ENCODE results near the gene MEGF11. TPM values are rescaled to one million over a fixed set of nuclear protein-coding genes. Genes with fewer than 3 reads are reported as not detected.

Gene MEGF11
- polyA plus RNA-seq, 1 of the 3 experiments (the other 2 are of a cell fraction), result not detected

DNA sequence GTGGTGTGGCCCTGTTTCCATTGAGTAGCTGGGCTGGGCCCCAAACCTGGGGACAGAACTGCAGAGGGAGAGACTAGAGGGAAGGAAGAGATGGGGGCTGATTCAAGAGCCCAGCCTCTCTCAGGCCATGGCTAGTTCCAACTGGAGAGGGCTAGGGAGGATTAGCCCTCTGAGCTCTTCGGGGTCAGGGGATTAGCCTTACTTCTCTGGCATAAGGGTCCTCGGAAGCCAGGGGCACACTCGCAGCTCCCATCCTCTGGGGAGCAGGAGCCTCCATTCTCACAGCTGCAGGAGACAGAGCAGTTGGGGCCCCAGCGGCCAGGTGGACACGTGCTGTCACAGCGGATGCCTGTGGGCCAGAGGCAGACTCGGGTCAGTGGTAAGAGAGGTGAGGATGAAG, 330.9 kb downstream of the MEGF11 start:
- no peak overlapping the region for H2AFZ ChIP-seq (ENCODE audit: low read depth)
- H3K4me2 ChIP-seq, result no peak overlapping the region
- POLR2A ChIA-PET, result no interaction called here
- H4K20me1 ChIP-seq (ENCODE audit: insufficient read depth), result no peaks in the 10 kb centered on the region
- H3K4me1 ChIP-seq (ENCODE audit: control insufficient read depth in 1 of 2, insufficient read depth in 2 of 2, low read depth in 1 of 2, low read length in 1 of 2), result peaks cover 0 to 18% of the 10 kb centered on the region in 2 experiments; a peak in 1 of 4 replicates
- no peak overlapping the region for H3K27ac ChIP-seq (ENCODE audit: low read depth in 2 of 2, low read length in 1 of 2)
- TF ChIP-seq RXRA (IDR thresholded peaks at IDR 0.05; ENCODE audit: borderline replicate concordance, low read depth) (no peak), SIN3A (IDR thresholded peaks at IDR 0.05; ENCODE audit: borderline replicate concordance, low read depth, low read length) (no peak)
- H3K9me2 ChIP-seq, result no peaks in the 10 kb centered on the region
- no peaks in the 10 kb centered on the region for H3K9me3 ChIP-seq
- no peaks in the 10 kb centered on the region for H3K27me3 ChIP-seq (ENCODE audit: insufficient read depth)
- H3K36me3 ChIP-seq (replicated peaks in 1 of 2; ENCODE audit: control insufficient read depth in 1 of 2, insufficient read depth in 2 of 2, low read length in 1 of 2), result peaks cover 0 to 6% of the 10 kb centered on the region in 2 experiments
- no peaks in the 10 kb centered on the region for H3F3A ChIP-seq (replicated peaks; ENCODE audit: insufficient read depth)
- no peak for DNase-seq
- CTCF ChIA-PET, result no interaction called here
- WGBS (ENCODE audit: low lambda C conversion rate), result 93% methylated on average over 7 of the region's 7 CpGs
- H3K9ac ChIP-seq, result no peak overlapping the region
- no peaks in the 10 kb centered on the region for H3K79me2 ChIP-seq (ENCODE audit: insufficient read depth)
- H3K4me3 ChIP-seq (ENCODE audit: low read depth in 2 of 2, low read length in 1 of 2), result no peak overlapping the region

DNA sequence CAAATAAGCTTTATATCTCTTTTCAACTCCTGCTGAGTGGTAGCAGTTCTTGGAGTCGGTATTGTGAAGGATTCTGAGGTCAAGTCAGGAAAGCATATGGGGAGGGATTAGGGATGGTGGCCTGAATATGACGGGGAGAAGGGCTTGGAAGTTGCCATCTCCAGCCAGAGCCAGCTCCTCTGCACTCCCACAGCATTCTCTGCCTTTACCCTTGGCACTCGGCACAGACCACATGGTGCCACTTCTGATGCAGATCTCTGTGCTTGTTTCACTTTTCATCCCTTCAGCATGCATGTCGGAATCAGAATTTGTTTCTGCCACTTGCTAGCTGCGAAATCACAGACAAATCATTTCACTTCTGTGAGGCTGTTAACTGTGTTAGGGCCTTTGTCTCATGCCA, 331.8 kb downstream of the MEGF11 start:
- no peak overlapping the region for H3K4me2 ChIP-seq
- H3K4me3 ChIP-seq (ENCODE audit: low read depth in 2 of 2, low read length in 1 of 2), result no peak overlapping the region
- H3K9me3 ChIP-seq, result no peaks in the 10 kb centered on the region
- ChIA-PET POLR2A (no interaction called here), CTCF (interaction anchor here (0.6 to 1.7 kb wide), 4 partner anchors 21 to 366 kb away, joined by 3 to 8 read pairs (median 3); no protein-coding TSS in a partner anchor)
- TF ChIP-seq, protein P1, sequence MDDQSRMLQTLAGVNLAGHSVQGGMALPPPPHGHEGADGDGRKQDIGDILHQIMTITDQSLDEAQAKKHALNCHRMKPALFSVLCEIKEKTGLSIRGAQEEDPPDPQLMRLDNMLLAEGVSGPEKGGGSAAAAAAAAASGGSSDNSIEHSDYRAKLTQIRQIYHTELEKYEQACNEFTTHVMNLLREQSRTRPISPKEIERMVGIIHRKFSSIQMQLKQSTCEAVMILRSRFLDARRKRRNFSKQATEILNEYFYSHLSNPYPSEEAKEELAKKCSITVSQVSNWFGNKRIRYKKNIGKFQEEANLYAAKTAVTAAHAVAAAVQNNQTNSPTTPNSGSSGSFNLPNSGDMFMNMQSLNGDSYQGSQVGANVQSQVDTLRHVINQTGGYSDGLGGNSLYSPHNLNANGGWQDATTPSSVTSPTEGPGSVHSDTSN (IDR thresholded peaks at IDR 0.05), result no peak
- no peak for TF ChIP-seq NRF1 (IDR thresholded peaks at IDR 0.05; ENCODE audit: low read depth, low read length)
- no peak overlapping the region for H3K27ac ChIP-seq (ENCODE audit: low read depth in 2 of 2, low read length in 1 of 2)
- H2AFZ ChIP-seq (ENCODE audit: low read depth), result no peak overlapping the region
- H3K79me2 ChIP-seq (ENCODE audit: insufficient read depth), result no peaks in the 10 kb centered on the region
- no peaks in the 10 kb centered on the region for H3K27me3 ChIP-seq (ENCODE audit: insufficient read depth)
- H3K4me1 ChIP-seq (ENCODE audit: control insufficient read depth in 1 of 2, insufficient read depth in 2 of 2, low read depth in 1 of 2, low read length in 1 of 2), result peaks cover 0 to 24% of the 10 kb centered on the region in 2 experiments; a peak in 1 of 4 replicates
- H3K9me2 ChIP-seq, result no peaks in the 10 kb centered on the region
- H3K9ac ChIP-seq, result no peak overlapping the region
- H4K20me1 ChIP-seq (ENCODE audit: insufficient read depth), result no peaks in the 10 kb centered on the region
- 93% methylated on average over 5 of the region's 5 CpGs for WGBS (ENCODE audit: low lambda C conversion rate)
- no peaks in the 10 kb centered on the region for H3F3A ChIP-seq (replicated peaks; ENCODE audit: insufficient read depth)
- peaks cover 0 to 6% of the 10 kb centered on the region in 2 experiments for H3K36me3 ChIP-seq (replicated peaks in 1 of 2; ENCODE audit: control insufficient read depth in 1 of 2, insufficient read depth in 2 of 2, low read length in 1 of 2)
- DNase-seq, result no peak

DNA sequence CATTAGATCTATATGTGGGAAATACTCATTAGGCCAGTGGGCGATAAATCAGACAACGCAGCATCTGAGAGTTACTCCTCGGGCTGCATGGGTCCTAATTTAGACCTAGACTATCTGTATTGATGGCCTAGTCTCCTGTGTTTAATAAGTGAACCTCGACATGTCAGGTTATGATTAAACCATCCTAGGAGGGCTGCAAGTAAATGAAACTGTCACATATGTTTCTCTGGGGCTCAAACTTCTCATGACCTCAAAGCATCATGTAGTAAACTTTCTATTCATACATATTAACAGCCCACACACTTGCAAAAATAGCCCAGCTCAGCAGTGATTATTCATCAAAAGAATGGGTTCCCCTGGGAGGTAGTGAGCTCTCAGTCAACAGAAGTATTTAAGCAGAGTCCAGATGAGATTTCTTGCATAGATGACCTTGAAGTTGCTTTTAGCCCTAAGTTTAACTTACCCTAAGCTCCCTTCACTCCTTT, 332.7 kb downstream of the MEGF11 start:
- no peaks in the 10 kb centered on the region for H3K27me3 ChIP-seq (ENCODE audit: insufficient read depth)
- H3K9me3 ChIP-seq, result no peaks in the 10 kb centered on the region
- no peak for DNase-seq
- peaks cover 0 to 27% of the 10 kb centered on the region in 2 experiments; a peak in 1 of 4 replicates for H3K4me1 ChIP-seq (ENCODE audit: control insufficient read depth in 1 of 2, insufficient read depth in 2 of 2, low read depth in 1 of 2, low read length in 1 of 2)
- POLR2A ChIA-PET, result no interaction called here
- H2AFZ ChIP-seq (ENCODE audit: low read depth), result no peak overlapping the region
- peaks cover 0 to 6% of the 10 kb centered on the region in 2 experiments for H3K36me3 ChIP-seq (replicated peaks in 1 of 2; ENCODE audit: control insufficient read depth in 1 of 2, insufficient read depth in 2 of 2, low read length in 1 of 2)
- no peaks in the 10 kb centered on the region for H3K9me2 ChIP-seq
- 78% methylated on average over 4 of the region's 4 CpGs for WGBS (ENCODE audit: low lambda C conversion rate)
- CTCF ChIA-PET, result interaction anchor here (0.9 to 1.7 kb wide), 6 partner anchors 22 to 367 kb away, joined by 3 to 8 read pairs (median 4); no protein-coding TSS in a partner anchor
- H3K9ac ChIP-seq, result no peak overlapping the region
- H4K20me1 ChIP-seq (ENCODE audit: insufficient read depth), result no peaks in the 10 kb centered on the region
- no peak overlapping the region for H3K4me2 ChIP-seq
- no peaks in the 10 kb centered on the region for H3K79me2 ChIP-seq (ENCODE audit: insufficient read depth)
- no peaks in the 10 kb centered on the region for H3F3A ChIP-seq (replicated peaks; ENCODE audit: insufficient read depth)
- no peak overlapping the region for H3K4me3 ChIP-seq (ENCODE audit: low read depth in 2 of 2, low read length in 1 of 2)
- no peak overlapping the region; a peak in 1 of 4 replicates for H3K27ac ChIP-seq (ENCODE audit: low read depth in 2 of 2, low read length in 1 of 2)
- no peak for TF ChIP-seq CHD2 (IDR thresholded peaks at IDR 0.05; ENCODE audit: low read length, partially characterized antibody)
- TF ChIP-seq YY1 (IDR thresholded peaks at IDR 0.05; ENCODE audit: low read depth), result no peak
- no peak for TF ChIP-seq TAF1 (IDR thresholded peaks at IDR 0.05; ENCODE audit: borderline replicate concordance, low read depth, low read length)
- TF ChIP-seq RAD21 (IDR thresholded peaks at IDR 0.05; ENCODE audit: low read length), result no peak
- TF ChIP-seq, protein P2, sequence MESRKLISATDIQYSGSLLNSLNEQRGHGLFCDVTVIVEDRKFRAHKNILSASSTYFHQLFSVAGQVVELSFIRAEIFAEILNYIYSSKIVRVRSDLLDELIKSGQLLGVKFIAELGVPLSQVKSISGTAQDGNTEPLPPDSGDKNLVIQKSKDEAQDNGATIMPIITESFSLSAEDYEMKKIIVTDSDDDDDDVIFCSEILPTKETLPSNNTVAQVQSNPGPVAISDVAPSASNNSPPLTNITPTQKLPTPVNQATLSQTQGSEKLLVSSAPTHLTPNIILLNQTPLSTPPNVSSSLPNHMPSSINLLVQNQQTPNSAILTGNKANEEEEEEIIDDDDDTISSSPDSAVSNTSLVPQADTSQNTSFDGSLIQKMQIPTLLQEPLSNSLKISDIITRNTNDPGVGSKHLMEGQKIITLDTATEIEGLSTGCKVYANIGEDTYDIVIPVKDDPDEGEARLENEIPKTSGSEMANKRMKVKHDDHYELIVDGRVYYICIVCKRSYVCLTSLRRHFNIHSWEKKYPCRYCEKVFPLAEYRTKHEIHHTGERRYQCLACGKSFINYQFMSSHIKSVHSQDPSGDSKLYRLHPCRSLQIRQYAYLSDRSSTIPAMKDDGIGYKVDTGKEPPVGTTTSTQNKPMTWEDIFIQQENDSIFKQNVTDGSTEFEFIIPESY (IDR thresholded peaks at IDR 0.05; ENCODE audit: borderline replicate concordance, low read depth), result no peak
- TF ChIP-seq FOXM1 (IDR thresholded peaks at IDR 0.05; ENCODE audit: low read depth), result no peak
- TF ChIP-seq, protein P3, sequence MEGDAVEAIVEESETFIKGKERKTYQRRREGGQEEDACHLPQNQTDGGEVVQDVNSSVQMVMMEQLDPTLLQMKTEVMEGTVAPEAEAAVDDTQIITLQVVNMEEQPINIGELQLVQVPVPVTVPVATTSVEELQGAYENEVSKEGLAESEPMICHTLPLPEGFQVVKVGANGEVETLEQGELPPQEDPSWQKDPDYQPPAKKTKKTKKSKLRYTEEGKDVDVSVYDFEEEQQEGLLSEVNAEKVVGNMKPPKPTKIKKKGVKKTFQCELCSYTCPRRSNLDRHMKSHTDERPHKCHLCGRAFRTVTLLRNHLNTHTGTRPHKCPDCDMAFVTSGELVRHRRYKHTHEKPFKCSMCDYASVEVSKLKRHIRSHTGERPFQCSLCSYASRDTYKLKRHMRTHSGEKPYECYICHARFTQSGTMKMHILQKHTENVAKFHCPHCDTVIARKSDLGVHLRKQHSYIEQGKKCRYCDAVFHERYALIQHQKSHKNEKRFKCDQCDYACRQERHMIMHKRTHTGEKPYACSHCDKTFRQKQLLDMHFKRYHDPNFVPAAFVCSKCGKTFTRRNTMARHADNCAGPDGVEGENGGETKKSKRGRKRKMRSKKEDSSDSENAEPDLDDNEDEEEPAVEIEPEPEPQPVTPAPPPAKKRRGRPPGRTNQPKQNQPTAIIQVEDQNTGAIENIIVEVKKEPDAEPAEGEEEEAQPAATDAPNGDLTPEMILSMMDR (IDR thresholded peaks at IDR 0.05), result no peak
- TF ChIP-seq JUND (IDR thresholded peaks at IDR 0.05), result no peak
- TF ChIP-seq GABPA (IDR thresholded peaks at IDR 0.05; ENCODE audit: low read depth), result no peak
- TF ChIP-seq MXI1 (IDR thresholded peaks at IDR 0.05; ENCODE audit: low read depth, low read length), result no peak
- TF ChIP-seq, protein P1 (IDR thresholded peaks at IDR 0.05), result no peak
- TF ChIP-seq, protein P4, sequence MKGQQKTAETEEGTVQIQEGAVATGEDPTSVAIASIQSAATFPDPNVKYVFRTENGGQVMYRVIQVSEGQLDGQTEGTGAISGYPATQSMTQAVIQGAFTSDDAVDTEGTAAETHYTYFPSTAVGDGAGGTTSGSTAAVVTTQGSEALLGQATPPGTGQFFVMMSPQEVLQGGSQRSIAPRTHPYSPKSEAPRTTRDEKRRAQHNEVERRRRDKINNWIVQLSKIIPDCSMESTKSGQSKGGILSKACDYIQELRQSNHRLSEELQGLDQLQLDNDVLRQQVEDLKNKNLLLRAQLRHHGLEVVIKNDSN (IDR thresholded peaks at IDR 0.05; ENCODE audit: borderline replicate concordance, low read depth), result no peak
